IPS-18c (cell line): Measurements from ENCODE around the gene TRIP13.

Experiments
- H3K4me3 ChIP-seq: 2 replicates; pipeline ENCODE4 v1.7.0; 2013; ENCODE audit warnings: low read depth, mild to moderate bottlenecking, low read length, moderate library complexity; ENCODE audit not compliant: insufficient read depth
- H3K9me3 ChIP-seq: one replicate; pipeline ENCODE4 v1.6.1; 2013; ENCODE audit warnings: mild to moderate bottlenecking, low read length, moderate library complexity; ENCODE audit not compliant: control insufficient read depth, insufficient read depth

TRIP13 gene

DNA sequence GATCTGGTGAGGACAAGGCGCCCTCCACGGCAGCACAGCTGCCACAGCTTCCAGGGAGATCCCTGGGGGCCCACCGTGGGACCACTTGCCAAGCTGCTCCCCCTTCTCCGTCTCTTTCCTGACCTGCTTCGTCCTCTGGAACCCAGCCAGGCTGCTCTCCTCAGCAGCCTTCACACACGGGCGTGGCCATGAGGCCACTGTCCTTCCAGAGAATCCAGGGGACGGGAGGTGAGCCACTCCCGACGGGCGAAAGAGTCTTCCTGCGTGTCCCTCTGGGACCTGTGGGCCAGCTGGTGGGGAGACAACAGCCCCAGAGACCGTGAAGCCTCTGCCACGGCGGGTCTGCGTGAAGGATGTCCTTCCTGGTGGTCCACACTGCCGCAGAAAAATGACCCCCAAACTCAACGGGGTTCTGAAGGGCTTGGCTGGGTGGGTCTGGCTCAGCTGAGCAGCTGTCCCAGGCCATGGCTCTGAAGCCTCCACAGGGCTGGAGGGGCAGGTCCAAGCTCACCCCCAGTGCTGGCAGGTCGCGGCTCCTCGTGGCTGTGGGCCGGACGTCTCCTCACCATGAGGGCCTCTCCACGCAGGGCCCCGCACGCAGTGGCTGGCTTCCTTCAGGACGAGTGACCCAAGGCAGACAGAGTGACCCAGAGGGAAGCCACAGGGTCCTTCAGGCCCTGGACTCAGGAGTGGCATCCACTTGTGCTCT is 68.5 kb downstream of the TRIP13 start:
- Histone ChIP-seq H3K4me3 (no peak overlapping the region), H3K9me3 (no peaks in the 10 kb centered on the region)

DNA sequence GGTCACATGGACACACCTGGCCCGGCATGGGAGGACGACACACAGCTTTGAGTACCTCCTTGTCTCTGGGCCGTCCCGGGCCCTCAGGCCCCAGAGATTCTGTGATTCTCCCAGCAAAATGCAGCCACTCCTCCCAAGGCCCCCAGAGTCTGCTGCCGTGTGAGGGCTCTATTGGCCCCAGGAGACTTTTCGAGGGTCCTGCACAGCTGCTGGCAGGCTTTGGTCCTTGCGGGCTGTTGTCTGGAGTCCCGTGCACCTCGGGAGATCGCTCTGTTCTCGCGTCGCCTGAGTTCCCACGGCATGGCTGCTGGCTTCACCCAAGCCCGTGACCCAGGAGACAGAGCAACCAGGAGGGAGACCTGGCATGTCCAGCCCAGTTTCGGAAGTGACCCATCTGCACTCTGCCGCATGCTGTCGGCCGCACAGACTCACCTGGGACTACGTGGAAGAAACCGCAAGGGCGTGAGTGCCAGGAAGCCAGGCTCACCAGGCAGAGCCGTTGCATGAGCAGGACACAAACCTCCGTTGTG is 69.1 kb downstream of the TRIP13 start:
- Histone ChIP-seq H3K4me3 (no peak overlapping the region), H3K9me3 (no peaks in the 10 kb centered on the region)

DNA sequence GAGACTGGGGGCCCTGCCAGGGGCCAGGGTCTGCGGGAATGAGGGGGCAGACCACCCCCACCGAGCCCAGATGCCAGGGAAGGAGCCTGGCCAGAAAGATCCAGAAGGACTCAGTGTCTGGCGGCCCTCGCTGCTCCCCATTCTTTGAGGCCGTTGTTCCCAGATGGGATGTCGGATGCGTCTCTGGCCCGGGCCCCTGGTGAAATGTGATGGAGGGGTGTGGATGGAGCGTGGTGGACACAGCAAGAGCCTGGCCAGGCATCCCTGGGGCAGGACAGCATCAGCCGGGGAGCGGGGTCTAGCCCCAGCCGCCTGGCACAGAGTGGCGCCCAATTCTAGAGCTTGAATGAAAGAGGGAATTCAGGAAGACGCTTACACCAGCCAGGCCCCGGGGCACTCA is 69.7 kb downstream of the TRIP13 start:
- Histone ChIP-seq H3K4me3 (no peak overlapping the region), H3K9me3 (no peaks in the 10 kb centered on the region)

DNA sequence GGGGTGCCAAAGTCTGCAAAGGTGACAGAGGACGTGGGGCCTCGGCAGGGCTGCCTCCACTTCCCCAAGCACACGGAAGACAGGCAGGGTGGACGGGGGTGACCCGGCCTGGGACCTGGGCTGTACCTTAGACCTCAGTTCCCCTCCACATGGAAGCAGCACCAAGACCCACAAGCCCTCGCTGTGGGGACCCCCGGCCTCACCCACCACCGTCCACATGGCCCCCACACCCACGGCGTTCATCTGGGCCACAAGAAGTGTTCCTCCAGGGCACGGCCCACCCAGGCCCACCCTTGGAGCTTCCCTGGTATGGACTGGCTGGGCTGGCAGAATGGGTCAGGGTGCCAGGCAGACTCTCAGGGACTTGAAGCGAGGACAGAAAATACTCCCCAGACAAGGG is 70.1 kb downstream of the TRIP13 start:
- H3K4me3 ChIP-seq = no peak overlapping the region
- H3K9me3 ChIP-seq = no peaks in the 10 kb centered on the region

DNA sequence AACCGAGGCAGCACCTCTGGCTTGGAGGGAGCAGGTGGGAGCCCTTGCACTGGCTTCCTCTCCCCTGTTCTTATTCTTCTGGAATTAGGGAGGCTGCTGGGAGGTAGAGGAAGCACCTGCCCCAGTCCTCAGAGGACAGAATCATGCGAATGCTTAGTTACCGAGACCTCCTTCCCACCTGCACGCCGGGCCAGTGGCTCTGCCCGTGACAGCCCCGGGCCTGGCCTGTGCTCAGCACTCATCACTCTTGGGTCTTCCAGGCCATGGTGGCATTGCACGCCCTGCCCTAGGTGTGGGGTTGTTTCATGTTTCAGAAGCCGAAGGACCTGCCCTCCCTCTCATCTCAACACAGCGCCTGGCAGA is 70.6 kb downstream of the TRIP13 start:
- no peak overlapping the region for H3K4me3 ChIP-seq
- no peaks in the 10 kb centered on the region for H3K9me3 ChIP-seq

DNA sequence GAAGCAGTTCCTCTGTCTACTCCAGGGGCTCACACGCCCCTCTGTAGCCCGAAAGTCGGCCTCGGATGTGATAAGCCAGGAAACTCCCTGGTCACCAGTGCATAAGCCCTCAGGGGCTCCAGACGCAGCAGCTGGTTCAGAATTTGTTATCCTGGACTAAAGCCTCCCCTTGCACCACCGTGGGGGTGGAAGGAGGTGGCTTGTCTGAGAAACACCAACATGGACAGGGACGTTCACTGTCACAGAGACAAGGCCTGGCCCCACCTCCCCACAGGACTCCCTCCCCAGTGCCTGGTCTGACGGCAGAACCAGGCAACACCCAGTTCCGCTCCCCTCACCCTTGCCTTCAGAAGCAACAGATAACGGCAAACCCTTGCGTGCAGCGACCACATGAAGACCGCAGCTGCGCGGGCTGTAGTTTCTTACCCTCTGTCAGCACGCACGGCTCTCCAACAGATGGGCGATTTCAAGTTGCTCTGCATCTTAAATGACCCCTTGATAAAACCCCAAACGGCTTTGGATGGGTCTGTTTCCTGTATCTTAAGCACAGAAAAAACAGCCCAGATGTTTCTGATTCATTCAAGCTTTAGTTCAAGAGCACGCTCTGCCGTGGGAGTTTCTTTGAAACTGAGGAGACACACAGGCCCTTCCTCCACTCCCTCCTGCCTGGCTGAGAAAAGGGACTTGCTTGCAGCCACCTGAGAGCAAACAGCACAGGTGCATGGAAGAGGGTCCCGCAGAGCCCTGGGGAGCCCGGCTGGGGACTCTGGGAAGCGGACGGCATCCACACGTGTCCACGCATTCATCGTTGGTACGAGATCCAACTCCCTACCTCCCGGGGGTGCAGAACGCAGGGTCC is 71.2 kb downstream of the TRIP13 start:
- no peak overlapping the region for H3K4me3 ChIP-seq
- no peaks in the 10 kb centered on the region for H3K9me3 ChIP-seq

DNA sequence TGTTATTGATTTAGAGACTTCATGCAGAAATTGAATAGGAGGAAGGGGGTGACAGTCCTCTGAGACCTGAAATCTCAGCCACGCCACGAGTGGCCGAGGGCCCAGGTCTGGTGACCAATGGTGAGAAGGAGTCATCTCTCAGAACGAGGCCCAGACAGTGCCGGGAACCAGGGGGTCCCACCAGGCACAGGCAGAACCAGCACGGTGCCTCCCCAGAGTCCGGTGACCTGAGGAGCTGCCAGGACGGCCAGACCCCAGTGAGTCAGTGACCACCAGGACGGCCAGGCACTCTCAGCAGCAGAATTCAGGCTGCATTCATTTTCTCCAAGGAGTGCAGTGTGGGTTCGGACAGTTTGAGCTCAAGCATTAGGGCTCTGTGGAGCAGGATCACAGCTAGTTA is 72.1 kb downstream of the TRIP13 start:
- H3K9me3 ChIP-seq = no peaks in the 10 kb centered on the region
- no peak overlapping the region for H3K4me3 ChIP-seq

DNA sequence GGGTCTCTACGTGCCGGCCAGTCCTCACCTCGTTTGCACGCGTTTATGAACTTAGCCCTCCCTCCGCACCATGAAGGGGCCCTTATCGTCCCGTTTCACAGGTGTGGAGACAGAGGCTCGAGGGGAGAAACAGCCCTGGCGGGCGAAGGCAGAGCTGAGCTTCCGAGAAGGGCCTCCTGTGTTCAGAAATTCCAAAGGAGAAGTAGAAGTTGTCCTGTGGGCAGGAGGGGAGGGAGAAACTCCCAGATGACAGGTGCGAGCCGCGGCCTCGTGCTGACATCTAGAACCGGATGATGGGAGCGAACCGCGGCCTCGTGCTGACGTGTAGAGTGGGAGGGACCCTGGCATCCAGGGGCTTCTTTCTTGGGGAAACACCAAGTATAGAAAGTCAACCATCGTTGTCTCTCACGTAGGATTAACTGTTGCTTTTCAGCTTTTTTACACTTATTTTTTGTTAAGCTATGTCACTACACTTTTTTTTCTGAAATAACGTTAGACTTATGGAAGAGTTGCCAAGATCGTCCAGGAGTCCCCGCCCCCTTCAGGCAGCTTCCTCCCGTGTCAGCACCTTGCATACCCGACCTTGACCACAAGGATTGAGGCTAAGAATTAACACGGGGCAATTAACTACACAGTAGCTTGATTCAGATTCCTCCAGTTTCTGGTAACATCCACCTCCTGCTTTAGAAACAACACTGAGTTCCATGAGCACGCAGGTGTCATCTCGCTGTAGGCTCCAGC is 73.1 kb downstream of the TRIP13 start:
- Histone ChIP-seq H3K9me3 (no peaks in the 10 kb centered on the region), H3K4me3 (no peak overlapping the region)

DNA sequence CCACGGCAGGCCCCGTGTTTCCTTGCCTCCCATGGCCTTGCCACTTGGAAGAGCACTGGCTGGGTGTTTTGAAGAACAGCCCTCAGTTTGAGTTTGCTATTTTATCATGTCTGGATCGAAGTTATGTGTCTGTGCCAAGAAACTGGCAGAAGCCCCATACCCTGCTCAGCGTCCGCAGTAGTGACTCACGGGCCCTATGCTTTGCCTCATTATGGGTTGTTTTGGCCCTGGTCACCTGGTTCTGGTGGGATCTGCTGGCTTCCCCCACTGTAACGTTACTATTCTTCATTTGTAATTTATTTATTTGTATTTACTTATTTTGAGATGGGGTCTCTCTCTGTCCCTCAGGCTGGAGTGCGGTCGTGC is 73.6 kb downstream of the TRIP13 start:
- Histone ChIP-seq H3K4me3 (no peak overlapping the region), H3K9me3 (no peaks in the 10 kb centered on the region)

DNA sequence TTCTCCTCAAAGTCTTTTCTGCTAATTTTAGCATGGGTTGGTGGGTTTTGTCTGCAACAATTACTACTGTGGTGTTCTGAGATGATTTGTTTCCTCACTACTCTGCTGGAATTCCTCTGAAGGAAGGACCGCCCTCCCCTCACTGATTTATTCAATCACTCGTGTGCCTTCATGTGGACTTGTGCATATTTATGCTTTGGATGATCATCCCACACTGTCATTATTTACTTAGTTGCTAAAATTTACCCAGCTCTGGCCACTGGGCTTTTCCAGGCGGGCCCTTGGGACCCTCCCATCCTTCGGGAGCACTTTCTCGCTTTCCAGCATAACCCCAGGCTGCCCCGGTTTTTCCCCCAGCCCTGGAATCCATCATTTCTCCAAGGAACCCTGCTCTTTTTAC is 74.3 kb downstream of the TRIP13 start:
- no peak overlapping the region for H3K4me3 ChIP-seq

More for the DNA sequence above, 74.3 kb downstream of the TRIP13 start:
- no peaks in the 10 kb centered on the region for H3K9me3 ChIP-seq
